ENCODE data around the gene BABAM1. TPM values are rescaled to one million over a fixed set of nuclear protein-coding genes. Genes with fewer than 3 reads are reported as not detected.

BABAM1 gene
- polyA plus RNA-seq (2013, experiment 1 of 2), result 115 TPM
- polyA plus RNA-seq (2013, experiment 2 of 2), result 101 TPM

DNA sequence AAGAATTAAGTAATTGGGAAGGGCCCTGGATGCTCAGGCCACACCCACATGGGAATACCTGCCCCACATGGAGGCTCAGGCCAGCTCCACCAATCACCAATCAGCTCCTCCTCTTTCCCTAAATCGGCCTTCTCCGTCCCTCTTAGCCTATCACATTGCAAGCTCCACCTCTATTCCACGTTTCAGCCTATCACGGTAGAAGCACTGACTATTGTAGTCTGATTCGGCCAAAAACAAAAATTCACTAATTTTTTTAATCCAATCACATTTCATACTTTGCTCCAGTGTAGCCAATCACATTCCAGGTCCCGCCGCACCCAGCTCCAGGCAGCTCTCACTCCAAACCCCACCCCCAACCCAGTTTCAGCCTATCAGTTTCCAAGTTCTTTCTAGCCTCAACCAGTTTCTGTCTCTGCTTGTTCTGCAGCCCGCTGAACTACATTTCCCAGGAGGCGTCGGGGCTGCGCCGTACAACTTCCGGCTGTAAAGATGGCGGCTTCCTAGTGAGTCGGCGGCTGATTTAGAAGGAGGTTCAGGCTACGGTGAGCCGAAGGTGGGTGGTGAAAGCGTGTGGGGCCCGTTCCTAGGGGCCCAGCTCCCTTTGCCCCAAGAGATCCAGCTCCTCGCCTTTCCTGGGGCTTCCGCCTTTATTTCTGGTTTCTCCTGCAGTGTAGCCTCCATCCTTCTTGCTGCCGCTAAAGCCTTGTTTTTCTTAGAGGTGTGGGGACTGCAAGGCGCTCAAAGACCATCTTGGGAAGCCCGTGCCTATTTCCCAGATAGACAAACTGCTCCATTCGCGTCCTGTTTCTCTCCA lies at the start of gene BABAM1:
TSS of gene BABAM1 (plus strand) at position 469 of the 814 bp plus-strand sequence. CDS start 1,364 bp downstream, outside the sequence.
- H3K36me3 ChIP-seq (ENCODE audit: control insufficient read depth, insufficient read depth, low read length), result peaks cover 33% of the 10 kb centered on the region
- H3K9me3 ChIP-seq (ENCODE audit: control insufficient read depth, low read length), result no peaks in the 10 kb centered on the region
- H3K4me1 ChIP-seq (ENCODE audit: control insufficient read depth, insufficient read depth, low read length, poor library complexity, severe bottlenecking), result peaks cover 13% of the 10 kb centered on the region
- 1% methylated on average over 26 of the region's 27 CpGs for WGBS, 2 experiments (ENCODE audit: insufficient coverage in 2 of 2)
- peak within 1 kb of the TSS; percentile 73 for H3K27ac ChIP-seq (ENCODE audit: low read depth, low read length, severe bottlenecking)
- H3K4me3 ChIP-seq (ENCODE audit: extremely low read depth, insufficient read depth, low read length, poor library complexity, severe bottlenecking), result peak within 1 kb of the TSS; percentile 94

DNA sequence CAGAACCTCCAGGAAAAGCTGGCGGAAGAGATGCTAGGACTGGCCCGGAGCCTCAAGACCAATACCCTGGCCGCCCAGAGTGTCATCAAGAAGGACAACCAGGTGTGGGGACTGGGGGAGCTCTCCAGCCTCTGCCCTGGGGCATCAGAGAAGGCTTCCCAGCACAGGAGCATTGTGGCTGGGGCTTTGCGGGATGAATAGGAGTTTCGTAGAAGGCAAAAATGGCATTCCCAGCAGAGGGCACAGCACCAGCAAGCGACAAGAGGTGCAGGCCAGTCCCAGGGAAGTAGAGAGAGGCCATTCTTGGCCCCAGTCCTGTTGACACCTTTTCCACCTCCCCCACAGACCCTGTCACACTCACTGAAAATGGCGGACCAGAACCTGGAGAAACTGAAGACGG lies 48.0 kb upstream of the BABAM1 start:
- H3K9me3 ChIP-seq (ENCODE audit: control insufficient read depth, low read length), result no peaks in the 10 kb centered on the region
- H3K36me3 ChIP-seq (ENCODE audit: control insufficient read depth, insufficient read depth, low read length), result peaks cover 32% of the 10 kb centered on the region
- H3K27ac ChIP-seq (ENCODE audit: low read depth, low read length, severe bottlenecking), result no peak overlapping the region
- 93 to 98% methylated on average over 5 to 8 of the region's 8 CpGs for WGBS, 2 experiments (ENCODE audit: insufficient coverage in 2 of 2)
- no peak overlapping the region for H3K4me3 ChIP-seq (ENCODE audit: extremely low read depth, insufficient read depth, low read length, poor library complexity, severe bottlenecking)
- peaks cover 9% of the 10 kb centered on the region for H3K4me1 ChIP-seq (ENCODE audit: control insufficient read depth, insufficient read depth, low read length, poor library complexity, severe bottlenecking)

GRCh38 chr19:17220207-17220758 lies 47.0 kb upstream of the BABAM1 start:
- Histone ChIP-seq H3K9me3 (ENCODE audit: control insufficient read depth, low read length) (no peaks in the 10 kb centered on the region), H3K4me1 (ENCODE audit: control insufficient read depth, insufficient read depth, low read length, poor library complexity, severe bottlenecking) (peaks cover 3% of the 10 kb centered on the region), H3K36me3 (ENCODE audit: control insufficient read depth, insufficient read depth, low read length) (peaks cover 32% of the 10 kb centered on the region), H3K4me3 (ENCODE audit: extremely low read depth, insufficient read depth, low read length, poor library complexity, severe bottlenecking) (no peak overlapping the region), H3K27ac (ENCODE audit: low read depth, low read length, severe bottlenecking) (no peak overlapping the region)
- WGBS, 2 experiments (ENCODE audit: insufficient coverage in 2 of 2), result 85 to 86% methylated on average over 10 to 13 of the region's 14 CpGs

DNA sequence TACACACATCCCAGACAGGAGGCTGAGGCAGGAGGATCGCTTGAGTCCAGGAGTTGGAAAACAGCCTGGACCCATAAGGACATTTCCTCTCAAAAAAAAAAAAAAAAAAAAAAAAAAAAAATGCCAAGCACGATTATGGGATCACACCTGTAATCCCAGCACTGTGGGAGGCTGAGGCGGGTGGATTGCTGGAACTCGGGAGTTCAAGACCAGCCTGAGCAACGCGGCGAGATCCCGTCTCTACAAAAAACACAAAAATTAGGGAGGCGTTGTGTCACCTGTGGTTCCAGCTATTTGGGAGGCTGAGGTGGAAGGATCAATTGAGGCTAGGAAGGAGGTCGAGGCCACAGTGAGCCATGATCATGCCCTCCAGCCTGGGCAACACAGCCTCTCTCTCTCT lies 42.2 kb upstream of the BABAM1 start:
- H3K4me1 ChIP-seq (ENCODE audit: control insufficient read depth, insufficient read depth, low read length, poor library complexity, severe bottlenecking), result peaks cover 6% of the 10 kb centered on the region
- H3K36me3 ChIP-seq (ENCODE audit: control insufficient read depth, insufficient read depth, low read length), result peaks cover under 1% of the 10 kb centered on the region
- H3K9me3 ChIP-seq (ENCODE audit: control insufficient read depth, low read length), result no peaks in the 10 kb centered on the region
- 93 to 98% methylated on average over 5 to 8 of the region's 10 CpGs for WGBS, 2 experiments (ENCODE audit: insufficient coverage in 2 of 2)
- H3K4me3 ChIP-seq (ENCODE audit: extremely low read depth, insufficient read depth, low read length, poor library complexity, severe bottlenecking), result no peak overlapping the region
- H3K27ac ChIP-seq (ENCODE audit: low read depth, low read length, severe bottlenecking), result no peak overlapping the region

DNA sequence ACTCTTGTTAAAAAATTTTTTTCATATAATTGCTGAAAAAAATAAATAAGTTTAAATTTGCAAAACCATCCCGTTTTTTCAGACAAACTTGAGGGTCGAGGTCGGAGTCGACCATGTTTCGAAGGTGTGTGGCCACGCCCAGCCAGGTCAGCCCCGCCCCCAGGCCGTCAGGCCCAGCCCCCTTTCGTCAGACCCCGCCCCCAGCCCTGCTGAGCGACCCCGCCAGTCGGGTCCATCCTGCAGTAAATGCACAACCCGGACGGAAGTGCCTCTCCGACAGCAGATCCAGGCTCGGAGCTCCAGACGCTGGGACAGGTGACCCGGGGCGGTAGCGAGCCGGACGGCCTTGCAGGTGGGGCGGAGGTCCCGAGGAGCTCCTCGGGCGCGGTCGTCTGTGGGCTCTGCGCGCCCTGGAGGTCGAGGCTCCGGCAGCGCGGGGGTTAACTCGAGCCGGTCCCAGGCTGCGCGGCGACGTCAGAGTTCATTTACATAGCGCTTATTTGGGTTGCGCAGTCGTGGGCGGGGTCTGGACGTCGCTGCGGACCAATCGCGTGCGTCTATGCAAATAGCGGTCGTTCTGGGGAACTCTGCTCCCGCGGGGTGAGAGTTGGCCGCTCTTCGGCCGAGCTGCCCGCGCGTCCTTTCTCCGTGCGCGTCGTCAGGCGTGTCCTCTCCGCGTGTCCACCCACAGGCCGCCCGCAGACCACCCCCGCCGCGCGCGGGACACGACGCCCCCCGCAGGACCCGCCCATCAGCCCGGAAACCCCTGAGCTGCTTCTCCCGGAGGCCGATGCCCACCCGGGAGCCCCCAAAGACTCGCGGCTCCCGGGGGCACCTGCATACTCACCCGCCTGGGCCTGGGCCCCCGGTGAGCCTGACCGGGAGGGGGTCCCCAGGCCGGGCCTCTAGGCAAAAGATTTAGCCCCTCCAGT lies 41.0 kb upstream of the BABAM1 start, which contains the start of gene OCEL1:
TSS of gene OCEL1 (plus strand) at position 225 of the 932 bp plus-strand sequence. CDS start at position 247, 22 bp downstream.
- 0 to 1% methylated on average over 64 to 68 of the region's 90 CpGs for WGBS, 2 experiments (ENCODE audit: insufficient coverage in 2 of 2)
- H3K27ac ChIP-seq (ENCODE audit: low read depth, low read length, severe bottlenecking), result peak within 1 kb of the TSS; percentile 92

DNA sequence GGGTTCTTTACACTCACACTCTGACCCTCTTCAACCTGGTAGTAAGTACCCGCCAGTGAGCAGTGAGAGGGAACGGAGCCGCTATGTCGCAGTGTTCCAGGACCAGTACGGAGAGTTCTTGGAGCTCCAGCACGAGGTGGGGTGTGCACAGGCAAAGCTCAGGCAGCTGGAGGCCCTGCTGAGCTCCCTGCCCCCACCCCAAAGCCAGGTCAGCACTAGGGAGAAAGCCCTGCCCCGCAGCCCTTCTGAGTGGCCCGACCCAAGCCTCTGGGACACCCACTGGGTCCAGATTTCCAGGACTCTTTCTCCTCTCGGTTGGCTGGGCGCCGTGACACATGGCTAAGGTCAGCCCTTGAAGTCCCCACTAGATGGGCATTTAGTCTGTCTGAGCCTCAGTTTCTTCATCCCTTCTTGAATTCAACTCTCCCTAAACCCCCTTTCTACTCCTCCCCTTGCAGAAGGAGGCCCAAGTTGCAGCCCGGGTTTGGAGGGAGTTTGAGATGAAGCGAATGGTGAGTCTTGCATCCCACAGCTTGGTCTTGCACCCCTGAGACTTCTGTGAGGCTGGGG lies 39.4 kb upstream of the BABAM1 start:
- H3K4me1 ChIP-seq (ENCODE audit: control insufficient read depth, insufficient read depth, low read length, poor library complexity, severe bottlenecking), result peaks cover 3% of the 10 kb centered on the region
- no peaks in the 10 kb centered on the region for H3K9me3 ChIP-seq (ENCODE audit: control insufficient read depth, low read length)
- H3K27ac ChIP-seq (ENCODE audit: low read depth, low read length, severe bottlenecking), result no peak overlapping the region
- no peak overlapping the region for H3K4me3 ChIP-seq (ENCODE audit: extremely low read depth, insufficient read depth, low read length, poor library complexity, severe bottlenecking)
- H3K36me3 ChIP-seq (ENCODE audit: control insufficient read depth, insufficient read depth, low read length), result peaks cover 24% of the 10 kb centered on the region
- WGBS, 2 experiments (ENCODE audit: insufficient coverage in 2 of 2), result 75 to 76% methylated on average over 11 to 12 of the region's 13 CpGs

More for the DNA sequence above, 41.0 kb upstream of the BABAM1 start, which contains the start of gene OCEL1:
- Histone ChIP-seq H3K36me3 (ENCODE audit: control insufficient read depth, insufficient read depth, low read length) (peaks cover 7% of the 10 kb centered on the region), H3K9me3 (ENCODE audit: control insufficient read depth, low read length) (no peaks in the 10 kb centered on the region), H3K4me1 (ENCODE audit: control insufficient read depth, insufficient read depth, low read length, poor library complexity, severe bottlenecking) (peaks cover 3% of the 10 kb centered on the region), H3K4me3 (ENCODE audit: extremely low read depth, insufficient read depth, low read length, poor library complexity, severe bottlenecking) (peak within 1 kb of the TSS; percentile 65)

GRCh38 chr19:17229890-17230289 lies 37.4 kb upstream of the BABAM1 start:
- Histone ChIP-seq H3K36me3 (ENCODE audit: control insufficient read depth, insufficient read depth, low read length) (peaks cover 40% of the 10 kb centered on the region), H3K27ac (ENCODE audit: low read depth, low read length, severe bottlenecking) (no peak overlapping the region), H3K4me3 (ENCODE audit: extremely low read depth, insufficient read depth, low read length, poor library complexity, severe bottlenecking) (no peak overlapping the region), H3K4me1 (ENCODE audit: control insufficient read depth, insufficient read depth, low read length, poor library complexity, severe bottlenecking) (peaks cover 10% of the 10 kb centered on the region), H3K9me3 (ENCODE audit: control insufficient read depth, low read length) (no peaks in the 10 kb centered on the region)
- 87 to 91% methylated on average over 3 of the region's 3 CpGs for WGBS, 2 experiments (ENCODE audit: insufficient coverage in 2 of 2)

DNA sequence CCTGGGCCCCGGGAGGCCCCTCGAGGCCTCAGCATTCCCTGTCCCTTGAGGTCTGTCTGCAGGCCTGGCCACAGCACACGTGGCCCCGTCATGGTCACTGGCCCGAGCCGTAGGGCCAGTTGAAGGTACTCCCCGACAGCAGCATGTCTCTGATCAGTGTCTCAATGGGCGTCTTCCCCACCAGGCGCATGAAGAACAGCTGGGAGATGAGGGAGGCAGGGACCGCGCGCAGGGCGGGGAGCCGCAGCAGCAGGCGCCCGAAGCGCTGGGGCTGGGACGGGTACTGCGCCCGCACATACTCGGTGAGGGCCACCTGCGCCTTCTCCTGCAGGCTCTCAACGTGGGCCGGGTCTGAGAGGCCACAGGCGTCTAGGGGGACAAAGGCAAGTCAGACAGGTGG lies 35.0 kb upstream of the BABAM1 start:
- Histone ChIP-seq H3K4me1 (ENCODE audit: control insufficient read depth, insufficient read depth, low read length, poor library complexity, severe bottlenecking) (peaks cover 19% of the 10 kb centered on the region), H3K36me3 (ENCODE audit: control insufficient read depth, insufficient read depth, low read length) (peaks cover 52% of the 10 kb centered on the region), H3K4me3 (ENCODE audit: extremely low read depth, insufficient read depth, low read length, poor library complexity, severe bottlenecking) (no peak overlapping the region), H3K27ac (ENCODE audit: low read depth, low read length, severe bottlenecking) (no peak overlapping the region), H3K9me3 (ENCODE audit: control insufficient read depth, low read length) (no peaks in the 10 kb centered on the region)
- WGBS, 2 experiments (ENCODE audit: insufficient coverage in 2 of 2), result 96 to 97% methylated on average over 10 to 25 of the region's 25 CpGs

DNA sequence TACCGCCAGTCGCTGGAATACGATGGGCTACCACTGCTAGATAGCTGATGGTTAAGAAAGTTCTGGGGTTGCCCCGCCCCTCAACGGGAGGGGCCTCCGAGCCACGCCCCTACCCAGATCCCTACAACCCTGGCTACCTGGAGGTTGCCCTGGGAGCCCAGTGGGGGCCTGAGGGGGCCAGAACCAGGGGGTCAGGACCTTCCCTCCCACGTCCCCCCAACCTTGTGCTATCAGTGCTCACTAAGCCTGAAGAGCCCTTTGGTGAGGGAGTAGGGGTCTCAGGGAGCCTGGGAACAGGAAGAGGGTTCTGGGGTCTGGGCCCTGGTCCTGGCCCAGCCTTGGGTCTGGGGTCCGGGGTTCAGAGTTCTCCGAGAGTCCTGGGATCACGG lies 32.3 kb upstream of the BABAM1 start:
- peak overlapping the region; percentile 44 for H3K4me3 ChIP-seq (ENCODE audit: extremely low read depth, insufficient read depth, low read length, poor library complexity, severe bottlenecking)

More for the DNA sequence above, 32.3 kb upstream of the BABAM1 start:
- WGBS, 2 experiments (ENCODE audit: insufficient coverage in 2 of 2), result 5 to 8% methylated on average over 4 to 6 of the region's 11 CpGs
- peak overlapping the region; percentile 67 for H3K27ac ChIP-seq (ENCODE audit: low read depth, low read length, severe bottlenecking)
- peaks cover 69% of the 10 kb centered on the region for H3K36me3 ChIP-seq (ENCODE audit: control insufficient read depth, insufficient read depth, low read length)
- peaks cover 16% of the 10 kb centered on the region for H3K4me1 ChIP-seq (ENCODE audit: control insufficient read depth, insufficient read depth, low read length, poor library complexity, severe bottlenecking)
- no peaks in the 10 kb centered on the region for H3K9me3 ChIP-seq (ENCODE audit: control insufficient read depth, low read length)
